BJ (cell line): ENCODE results near the gene FAF1. TPM values are rescaled to one million over a fixed set of nuclear protein-coding genes. Genes with fewer than 3 reads are reported as not detected.

Experiments
- CTCF ChIA-PET: fragments of 350-600 bp; formaldehyde crosslinking; extraction: SDS; loops from one replicate; lab custom pipeline; 2021; ENCODE audit warnings: antibody characterized with exemption, inconsistent platforms; lab: Yijun Ruan, JAX
- POLR2A ChIA-PET: fragments of 300-600 bp; sonication (Branson Sonifier 250); formaldehyde crosslinking; extraction: SDS; loops from one replicate; lab custom pipeline; 2021; ENCODE audit warnings: antibody characterized with exemption; lab: Charles Lee
- DNase-seq: peaks from one replicate; pipeline ENCODE4 v3.0.0-alpha.2; 2011; ENCODE audit warnings: low read depth
- H3K27me3 ChIP-seq: 2 replicates; pipeline ENCODE4 v1.6.0; 2011; ENCODE audit warnings: low read length; ENCODE audit not compliant: control insufficient read depth, insufficient read depth
- H3K36me3 ChIP-seq: 2 replicates; pipeline ENCODE4 v1.5.1; 2011; ENCODE audit warnings: low read length; ENCODE audit not compliant: control insufficient read depth, insufficient read depth
- H3K4me3 ChIP-seq: 2 replicates; pipeline ENCODE4 v1.5.1; 2011; ENCODE audit warnings: low read depth, mild to moderate bottlenecking, control low read depth, low read length
- polyA plus RNA-seq: library from polyadenylated mRNA; depleted of rRNA; stranded (reverse); fragments of >200 nt; gene quantifications from 2 replicates; pipeline ENCODE4 v1.2.3, GENCODE V29; 2011
- TF ChIP-seq, protein P1 (sequence below): IDR thresholded peaks from 2 replicates; pipeline ENCODE4 v1.5.1; 2011; ENCODE audit warnings: low read depth, mild to moderate bottlenecking, control low read depth, inconsistent platforms, low read length, moderate library complexity; ENCODE audit not compliant: insufficient read depth

FAF1 gene
- polyA plus RNA-seq, 1 experiment = 15.5 TPM

DNA sequence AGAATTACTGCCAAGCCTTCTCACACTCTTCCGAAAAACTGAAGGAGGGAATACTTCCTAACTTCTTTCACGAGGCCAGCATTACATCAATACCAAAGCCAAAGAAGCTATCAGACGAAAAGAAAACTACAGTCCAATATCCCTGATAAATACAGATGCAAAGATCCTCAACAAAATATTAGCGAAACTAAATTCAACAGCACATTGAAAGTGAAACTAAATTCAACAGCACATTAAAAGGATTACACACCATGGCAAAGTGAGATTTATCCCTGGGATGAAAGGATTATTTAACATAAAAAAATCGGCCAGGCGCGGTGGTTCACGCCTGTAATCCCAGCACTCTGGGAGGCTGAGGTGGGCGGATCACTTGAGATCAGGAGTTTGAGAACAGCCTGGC is 176.8 kb downstream of the FAF1 start:
- POLR2A ChIA-PET = no interaction called here
- Histone ChIP-seq H3K36me3 (peaks cover 6% of the 10 kb centered on the region), H3K27me3 (no peaks in the 10 kb centered on the region), H3K4me3 (peak overlapping the region; percentile 22; the same call in 1 of the 2 replicates)
- no peak for DNase-seq
- TF ChIP-seq, protein P1, sequence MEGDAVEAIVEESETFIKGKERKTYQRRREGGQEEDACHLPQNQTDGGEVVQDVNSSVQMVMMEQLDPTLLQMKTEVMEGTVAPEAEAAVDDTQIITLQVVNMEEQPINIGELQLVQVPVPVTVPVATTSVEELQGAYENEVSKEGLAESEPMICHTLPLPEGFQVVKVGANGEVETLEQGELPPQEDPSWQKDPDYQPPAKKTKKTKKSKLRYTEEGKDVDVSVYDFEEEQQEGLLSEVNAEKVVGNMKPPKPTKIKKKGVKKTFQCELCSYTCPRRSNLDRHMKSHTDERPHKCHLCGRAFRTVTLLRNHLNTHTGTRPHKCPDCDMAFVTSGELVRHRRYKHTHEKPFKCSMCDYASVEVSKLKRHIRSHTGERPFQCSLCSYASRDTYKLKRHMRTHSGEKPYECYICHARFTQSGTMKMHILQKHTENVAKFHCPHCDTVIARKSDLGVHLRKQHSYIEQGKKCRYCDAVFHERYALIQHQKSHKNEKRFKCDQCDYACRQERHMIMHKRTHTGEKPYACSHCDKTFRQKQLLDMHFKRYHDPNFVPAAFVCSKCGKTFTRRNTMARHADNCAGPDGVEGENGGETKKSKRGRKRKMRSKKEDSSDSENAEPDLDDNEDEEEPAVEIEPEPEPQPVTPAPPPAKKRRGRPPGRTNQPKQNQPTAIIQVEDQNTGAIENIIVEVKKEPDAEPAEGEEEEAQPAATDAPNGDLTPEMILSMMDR = no peak
- CTCF ChIA-PET = no interaction called here

DNA sequence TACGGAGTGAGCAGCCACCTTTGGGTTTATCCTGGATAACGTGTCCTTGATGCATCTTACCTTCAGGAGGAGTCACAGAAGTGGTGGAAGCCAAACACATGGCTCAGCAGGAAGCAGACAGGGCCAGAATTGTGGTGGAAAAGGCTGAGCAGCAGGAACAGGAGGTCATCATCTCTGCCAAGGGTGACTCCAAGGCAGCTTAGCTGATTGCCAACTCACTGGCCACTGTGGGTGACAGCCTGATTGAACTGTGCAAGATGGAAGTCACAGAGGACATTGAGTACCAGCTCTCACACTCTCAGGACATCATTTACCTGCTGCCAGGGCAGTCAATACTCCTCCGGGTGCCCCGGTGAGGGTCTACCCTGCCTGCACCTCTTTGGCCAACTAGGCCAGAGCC is 179.3 kb downstream of the FAF1 start:
- TF ChIP-seq, protein P1 = no peak
- Histone ChIP-seq H3K36me3 (peaks cover 6% of the 10 kb centered on the region), H3K27me3 (no peaks in the 10 kb centered on the region), H3K4me3 (no peak overlapping the region)
- no peak for DNase-seq
- ChIA-PET CTCF (interaction anchor here (0.6 to 1.6 kb wide), 2 partner anchors 11 to 148 kb away, joined by 3 to 4 read pairs; no protein-coding TSS in a partner anchor), POLR2A (no interaction called here)

DNA sequence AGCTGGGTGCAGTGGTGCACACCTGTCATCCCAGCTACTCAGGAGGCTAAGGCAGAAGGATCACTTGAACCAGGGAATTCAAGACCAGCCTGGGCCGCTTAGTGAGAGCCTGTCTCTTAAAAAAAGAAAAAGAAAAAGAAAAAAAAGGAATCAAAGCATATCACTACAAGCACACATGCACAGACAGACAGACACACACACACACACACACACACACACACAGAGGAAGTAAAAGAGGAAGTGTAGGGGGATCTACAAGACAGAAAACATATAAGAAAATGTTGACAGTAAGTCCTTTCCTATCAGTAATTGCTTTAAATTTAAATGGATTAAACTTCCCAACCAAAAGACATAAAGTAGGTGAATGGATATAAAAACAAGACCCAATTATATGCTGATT is 180.3 kb downstream of the FAF1 start:
- Histone ChIP-seq H3K27me3 (no peaks in the 10 kb centered on the region), H3K36me3 (peaks cover 6% of the 10 kb centered on the region), H3K4me3 (no peak overlapping the region)
- ChIA-PET POLR2A (no interaction called here), CTCF (interaction anchor here (1.2 to 1.6 kb wide), 2 partner anchors 9 to 12 kb away, joined by 3 to 4 read pairs; no protein-coding TSS in a partner anchor)
- no peak for DNase-seq
- TF ChIP-seq, protein P1 = no peak

DNA sequence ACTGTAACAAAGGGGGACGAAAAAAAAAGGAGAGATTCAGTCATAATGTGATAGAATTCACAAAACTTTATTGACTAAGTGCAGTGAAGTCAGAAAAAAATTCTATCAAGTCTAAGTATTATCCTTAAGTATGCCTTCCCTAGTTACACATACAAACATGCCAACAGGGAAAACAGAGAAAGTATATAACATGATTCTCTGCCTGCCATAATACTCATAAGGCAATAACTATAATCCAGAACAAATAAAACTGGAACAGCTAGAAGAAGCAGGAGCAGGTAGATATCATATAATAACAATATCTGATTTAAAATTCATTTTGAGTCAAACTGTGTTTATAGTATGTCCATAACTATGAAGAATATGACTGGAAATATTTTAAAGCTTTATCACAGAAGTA is 184.3 kb downstream of the FAF1 start:
- no peak overlapping the region for H3K4me3 ChIP-seq
- DNase-seq = no peak
- TF ChIP-seq, protein P1 = no peak
- H3K36me3 ChIP-seq = peaks cover 6% of the 10 kb centered on the region
- POLR2A ChIA-PET = no interaction called here
- CTCF ChIA-PET = interaction anchor here (1.1 to 5.1 kb wide), 8 partner anchors 9 to 521 kb away, joined by 3 to 70 read pairs (median 11); no protein-coding TSS in a partner anchor
- no peaks in the 10 kb centered on the region for H3K27me3 ChIP-seq

DNA sequence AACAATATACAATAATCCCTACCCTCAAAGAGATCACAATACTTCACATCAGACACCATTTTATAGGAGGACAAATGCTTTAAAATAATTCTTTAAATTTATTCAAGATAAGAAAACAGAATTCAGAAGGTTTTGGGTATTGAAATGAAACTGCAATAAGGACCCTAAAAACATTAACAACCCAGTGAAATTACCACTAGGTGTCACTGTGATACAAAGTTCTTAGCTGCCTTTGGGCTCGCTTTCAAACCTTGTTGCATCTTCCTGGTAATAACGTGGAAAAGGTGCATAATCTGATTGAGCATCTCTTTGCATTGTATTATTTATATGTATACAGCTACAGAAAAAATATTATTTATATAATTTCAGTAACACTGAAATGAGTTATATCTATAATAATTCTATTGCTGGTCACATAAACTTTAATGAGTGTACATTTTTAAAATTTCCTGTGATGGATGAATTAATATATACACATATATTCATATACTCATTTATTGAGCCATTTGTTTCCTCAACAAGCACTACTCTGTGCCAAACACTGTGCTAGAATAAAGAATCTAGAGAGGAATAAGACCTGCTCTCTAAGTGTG is 185.2 kb downstream of the FAF1 start:
- DNase-seq = no peak
- H3K4me3 ChIP-seq = no peak overlapping the region
- POLR2A ChIA-PET = no interaction called here
- no peaks in the 10 kb centered on the region for H3K27me3 ChIP-seq
- TF ChIP-seq, protein P1 = peak; percentile 71
- no peaks in the 10 kb centered on the region for H3K36me3 ChIP-seq
- CTCF ChIA-PET = interaction anchor here (0.6 to 5.1 kb wide), 25 partner anchors 9 to 761 kb away, joined by 3 to 70 read pairs (median 4); partner anchors contain the start of gene CDKN2C
